ENCODE measurements around the gene SALL1. TPM values are rescaled to one million over a fixed set of nuclear protein-coding genes. Genes with fewer than 3 reads are reported as not detected.

The SALL1 gene
- total RNA-seq, 1 donor from 2014 or later = 0.22 TPM

- intact Hi-C loops (cut with DNase I) = no loop called here
- DNase-seq (ENCODE audit: low spot score) = no peak
Observed at GRCh38 chr16:51119556-51119955, 31.5 kb downstream of the SALL1 start.

DNA sequence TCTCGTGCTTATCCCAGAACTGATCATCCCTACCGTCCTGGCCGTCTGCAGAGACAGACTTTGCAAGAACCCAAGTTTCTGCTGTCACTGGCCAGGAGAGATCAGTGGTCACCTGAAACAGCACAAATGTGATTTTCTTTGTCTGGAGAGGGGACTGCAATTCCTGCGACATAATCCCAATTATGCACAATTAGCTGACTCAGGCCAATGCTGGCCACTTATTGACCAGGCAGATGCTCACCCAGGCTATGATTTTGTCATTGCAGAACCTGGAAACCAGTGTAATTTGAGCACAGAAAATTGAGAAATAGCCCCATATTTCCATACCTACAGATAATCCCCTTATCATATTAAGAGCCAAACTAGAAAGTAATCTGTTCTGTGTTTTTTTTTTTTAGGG is 34.7 kb downstream of the SALL1 start:
- no peak for DNase-seq (ENCODE audit: low spot score)
- intact Hi-C loops (cut with DNase I) = no loop called here

DNA sequence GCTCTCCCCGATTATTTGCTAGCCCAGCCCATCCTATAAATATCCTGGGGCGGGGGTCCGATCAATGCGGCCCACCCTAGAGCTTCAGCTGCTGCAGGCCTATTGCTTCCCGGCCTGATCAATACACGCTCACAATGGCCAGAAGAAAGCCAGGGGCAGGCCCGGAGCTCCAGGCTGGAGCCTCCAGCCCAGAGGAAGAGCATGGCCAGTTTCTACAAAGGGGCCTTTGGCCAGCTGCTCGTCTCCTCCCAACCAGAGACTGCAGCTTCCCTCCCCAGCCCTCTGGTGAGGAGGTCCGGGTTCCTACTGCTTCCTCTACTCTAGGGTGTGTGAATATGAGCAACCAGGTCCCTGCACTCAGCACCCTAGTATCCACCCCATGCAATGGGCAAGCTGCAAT is 36.7 kb downstream of the SALL1 start:
- no peak for DNase-seq (ENCODE audit: low spot score)
- intact Hi-C loops (cut with DNase I) = no loop called here

DNA sequence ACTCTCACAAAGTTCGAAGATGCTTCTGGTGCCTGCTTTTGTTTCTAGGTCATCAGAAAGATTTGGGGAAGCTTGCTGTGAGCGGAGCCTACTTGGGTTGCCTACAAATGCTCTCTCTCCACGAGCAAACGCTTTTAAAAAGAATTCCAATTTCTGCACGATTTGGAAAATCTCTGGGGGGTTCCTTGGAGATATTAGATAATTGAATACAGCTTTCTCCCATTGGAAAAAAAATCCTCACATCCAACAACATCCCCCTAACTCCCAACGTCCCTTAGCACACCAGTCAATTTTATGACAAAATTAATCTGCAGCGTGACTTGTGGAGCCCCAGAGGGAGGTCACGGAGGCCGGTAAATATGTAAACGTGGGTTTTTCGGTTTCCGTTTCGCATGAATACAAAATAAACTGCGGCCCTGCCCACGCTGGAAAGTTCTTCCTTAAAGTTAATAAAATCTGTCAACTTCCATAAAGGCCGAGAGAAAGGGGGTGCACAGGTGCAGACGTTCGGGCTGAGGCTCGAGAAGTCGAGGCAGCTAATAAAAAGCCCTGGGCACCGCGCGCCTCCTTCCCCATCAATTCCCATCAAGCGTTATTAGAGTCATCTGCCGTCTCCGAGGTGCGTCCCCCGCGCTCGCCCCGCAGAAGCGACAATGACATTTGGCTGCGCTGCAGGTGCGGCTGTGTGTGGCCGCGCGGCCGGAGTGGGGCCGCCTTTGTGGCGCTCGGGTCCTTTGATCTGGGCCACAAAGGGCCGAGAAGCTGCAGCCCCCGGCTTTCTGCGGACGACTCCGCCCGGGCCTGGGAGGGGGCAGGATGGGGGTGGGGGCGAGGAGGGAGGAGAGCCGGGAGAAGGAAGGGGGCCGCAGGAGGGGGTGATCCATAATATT is 37.6 kb downstream of the SALL1 start:
- DNase-seq (ENCODE audit: low spot score) = no peak
- intact Hi-C loops (cut with DNase I) = no loop called here

GRCh38 chr16:51112323-51112722 is 38.7 kb downstream of the SALL1 start:
- intact Hi-C loops (cut with DNase I) = no loop called here
- DNase-seq (ENCODE audit: low spot score) = no peak

GRCh38 chr16:51111759-51112158 is 39.3 kb downstream of the SALL1 start:
- intact Hi-C loops (cut with DNase I) = no loop called here
- no peak for DNase-seq (ENCODE audit: low spot score)

DNA sequence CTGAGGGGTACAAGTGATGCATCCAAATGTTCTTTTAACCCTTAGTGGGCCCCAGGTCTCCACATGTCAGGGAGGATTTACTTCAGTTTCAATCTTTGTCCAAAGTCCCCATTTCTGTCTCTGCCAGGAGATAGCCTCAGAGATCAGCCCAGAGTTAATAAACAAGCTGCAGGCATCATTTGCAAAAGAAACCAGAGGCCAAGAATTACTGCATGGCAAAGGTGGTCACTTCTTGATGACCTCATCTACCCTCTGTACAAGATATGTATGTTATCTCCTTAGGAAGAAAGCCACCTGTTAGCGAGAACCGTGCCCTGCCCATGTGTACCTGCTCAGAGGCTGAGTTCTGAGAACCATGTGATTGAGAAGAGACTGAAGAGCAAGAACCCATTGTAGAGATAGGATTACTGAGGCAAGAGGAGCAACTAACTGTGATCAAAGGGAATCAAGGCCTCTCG is 40.3 kb downstream of the SALL1 start:
- no peak for DNase-seq (ENCODE audit: low spot score)
- intact Hi-C loops (cut with DNase I) = no loop called here

DNA sequence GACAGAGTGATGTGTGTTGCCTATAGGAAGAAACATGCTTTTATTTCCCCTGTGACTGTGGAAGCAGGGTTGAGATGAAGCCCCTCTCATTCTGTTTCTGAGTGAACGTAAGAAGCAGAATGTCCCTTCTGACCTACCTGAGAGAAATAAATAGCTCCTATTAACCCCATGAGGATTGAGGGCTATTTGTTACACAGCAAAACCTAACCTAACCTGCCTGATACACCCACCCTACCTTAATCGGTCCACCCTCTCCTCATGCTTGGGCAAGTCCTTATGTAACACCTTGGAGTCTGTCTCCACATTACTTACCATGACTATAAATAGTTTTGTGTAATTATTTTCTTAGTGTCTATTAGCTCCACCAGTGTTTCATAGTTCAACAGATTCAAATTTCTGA is 41.9 kb downstream of the SALL1 start:
- no peak for DNase-seq (ENCODE audit: low spot score)
- intact Hi-C loops (cut with DNase I) = no loop called here

- intact Hi-C loops (cut with DNase I) = no loop called here
- DNase-seq (ENCODE audit: low spot score) = no peak
Observed at GRCh38 chr16:51107742-51108141, 43.3 kb downstream of the SALL1 start.

GRCh38 chr16:51106535-51106934 is 44.5 kb downstream of the SALL1 start:
- intact Hi-C loops (cut with DNase I) = no loop called here

GRCh38 chr16:51103590-51103989 is 47.5 kb downstream of the SALL1 start:
- DNase-seq (ENCODE audit: low spot score) = no peak
- intact Hi-C loops (cut with DNase I) = no loop called here

More at GRCh38 chr16:51106535-51106934, 44.5 kb downstream of the SALL1 start:
- no peak for DNase-seq (ENCODE audit: low spot score)

DNA sequence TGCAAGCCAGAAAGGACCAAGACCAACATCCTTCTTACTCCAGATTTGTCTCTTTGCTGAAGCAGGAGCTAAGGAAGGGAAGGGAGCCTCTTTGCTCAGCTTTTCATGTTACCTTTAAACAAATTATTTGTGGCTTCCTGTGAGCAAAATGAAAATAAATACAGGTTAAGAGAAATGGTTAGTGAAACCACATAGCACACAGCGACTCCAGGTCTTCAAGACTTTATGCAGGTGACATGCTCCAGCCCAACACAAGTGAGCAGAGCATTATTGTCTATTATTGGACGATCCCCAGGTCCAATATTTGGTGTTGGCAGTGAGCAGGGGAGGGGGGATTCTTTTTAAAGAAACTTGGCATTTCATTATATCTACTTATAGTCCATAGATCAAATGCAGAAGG is 53.3 kb downstream of the SALL1 start:
- intact Hi-C loops (cut with DNase I) = no loop called here
- DNase-seq (ENCODE audit: low spot score) = no peak

DNA sequence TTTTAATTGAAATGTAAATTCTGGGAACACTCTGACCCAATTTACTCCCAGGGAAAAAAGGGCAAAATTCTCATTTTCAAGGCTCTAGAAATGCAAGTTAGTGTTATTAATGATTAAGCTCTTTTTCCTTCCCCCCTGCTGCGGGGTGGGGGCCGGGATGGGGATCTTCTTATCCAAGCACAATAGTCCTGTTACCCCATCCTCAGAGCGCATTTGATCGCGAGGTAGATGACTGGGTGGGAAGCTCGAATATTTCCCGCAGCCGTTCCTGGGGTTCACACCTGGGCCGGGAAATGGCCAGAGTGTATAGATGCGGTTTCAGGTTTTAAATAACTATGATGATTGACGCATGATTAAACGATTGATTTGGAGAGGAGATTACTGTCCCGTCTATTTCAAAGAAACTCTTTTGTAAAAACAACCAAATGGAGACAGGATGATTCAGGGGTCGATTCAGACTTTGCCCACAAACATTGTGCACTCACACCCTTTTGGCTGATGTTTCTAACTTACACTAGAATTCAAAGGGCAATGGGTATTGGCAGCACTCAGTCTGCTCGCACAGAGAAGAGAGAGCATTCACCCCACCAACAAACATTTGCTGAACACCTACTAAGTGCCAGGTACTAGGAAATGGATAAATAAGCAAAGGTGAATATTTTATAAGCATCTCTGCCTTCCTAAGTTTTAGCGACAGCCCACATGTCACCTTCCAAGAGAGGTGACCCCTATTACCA is 55.0 kb downstream of the SALL1 start:
- DNase-seq (ENCODE audit: low spot score) = no peak
- intact Hi-C loops (cut with DNase I) = no loop called here

- intact Hi-C loops (cut with DNase I) = no loop called here
- no peak for DNase-seq (ENCODE audit: low spot score)
Observed at GRCh38 chr16:51095084-51095881, 55.8 kb downstream of the SALL1 start.

GRCh38 chr16:51093726-51094280 is 57.3 kb downstream of the SALL1 start:
- intact Hi-C loops (cut with DNase I) = no loop called here
- DNase-seq (ENCODE audit: low spot score) = no peak

Measured in cardiac septum (tissue), 1 donor.